Measurements from ENCODE around the gene P4HB.

P4HB gene

DNA sequence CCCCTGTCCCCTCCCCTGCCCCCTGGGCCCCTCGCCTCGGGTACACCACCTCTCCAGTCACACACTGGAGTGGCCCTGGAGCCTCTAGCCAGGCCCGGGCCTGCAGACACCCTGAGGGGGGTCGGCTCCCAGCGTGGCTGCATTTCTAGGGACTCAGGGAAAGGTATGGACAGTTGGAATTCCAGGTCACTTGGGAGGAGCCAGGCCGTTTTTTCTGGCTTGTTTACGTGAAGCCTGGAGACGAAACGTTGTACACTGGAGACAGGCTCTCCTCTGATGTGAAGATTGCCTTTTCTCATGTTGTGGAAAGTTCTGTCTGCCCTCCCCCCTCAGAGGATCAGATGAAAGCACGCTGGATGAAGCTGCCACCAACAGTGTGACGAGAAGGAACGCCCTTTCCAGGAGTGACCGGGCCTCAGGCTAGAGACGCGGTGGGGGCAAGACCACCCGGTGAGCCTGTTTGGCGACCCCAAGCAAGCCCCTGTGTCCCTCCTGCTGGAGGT is 21.5 kb downstream of the P4HB start:
- TF ChIP-seq, protein P1, sequence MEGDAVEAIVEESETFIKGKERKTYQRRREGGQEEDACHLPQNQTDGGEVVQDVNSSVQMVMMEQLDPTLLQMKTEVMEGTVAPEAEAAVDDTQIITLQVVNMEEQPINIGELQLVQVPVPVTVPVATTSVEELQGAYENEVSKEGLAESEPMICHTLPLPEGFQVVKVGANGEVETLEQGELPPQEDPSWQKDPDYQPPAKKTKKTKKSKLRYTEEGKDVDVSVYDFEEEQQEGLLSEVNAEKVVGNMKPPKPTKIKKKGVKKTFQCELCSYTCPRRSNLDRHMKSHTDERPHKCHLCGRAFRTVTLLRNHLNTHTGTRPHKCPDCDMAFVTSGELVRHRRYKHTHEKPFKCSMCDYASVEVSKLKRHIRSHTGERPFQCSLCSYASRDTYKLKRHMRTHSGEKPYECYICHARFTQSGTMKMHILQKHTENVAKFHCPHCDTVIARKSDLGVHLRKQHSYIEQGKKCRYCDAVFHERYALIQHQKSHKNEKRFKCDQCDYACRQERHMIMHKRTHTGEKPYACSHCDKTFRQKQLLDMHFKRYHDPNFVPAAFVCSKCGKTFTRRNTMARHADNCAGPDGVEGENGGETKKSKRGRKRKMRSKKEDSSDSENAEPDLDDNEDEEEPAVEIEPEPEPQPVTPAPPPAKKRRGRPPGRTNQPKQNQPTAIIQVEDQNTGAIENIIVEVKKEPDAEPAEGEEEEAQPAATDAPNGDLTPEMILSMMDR (IDR thresholded peaks at IDR 0.05; ENCODE audit: unreplicated experiment in 3 of 3): no peak
- Mint-ChIP-seq H3K4me1 (no peaks in the 10 kb centered on the region), H3K9me3 (no peaks in the 10 kb centered on the region), H3K4me3 (no peak overlapping the region), H3K27me3 (ENCODE audit: low read depth) (no peaks in the 10 kb centered on the region), H3K36me3 (ENCODE audit: low read depth) (peaks cover 6% of the 10 kb centered on the region), H3K27ac (no peak overlapping the region)

DNA sequence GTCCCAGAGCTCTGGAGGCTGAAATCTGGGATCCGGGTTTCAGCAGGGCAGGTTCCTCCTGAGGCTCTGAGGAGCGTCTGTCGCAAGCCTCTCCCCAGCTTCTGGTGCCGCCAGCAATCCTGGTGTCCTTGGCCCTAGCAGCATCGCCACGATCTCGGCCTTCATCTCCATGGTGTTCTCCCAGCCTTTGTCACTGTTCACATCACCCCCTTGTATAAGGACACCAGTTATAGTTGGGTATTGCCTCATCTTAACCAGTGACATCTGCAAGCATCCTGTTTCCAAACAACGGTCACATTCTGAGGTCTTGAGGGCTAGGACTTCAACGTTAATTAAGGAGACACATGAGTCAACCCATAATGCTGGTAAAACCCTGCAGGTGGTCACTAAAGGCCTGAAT is 22.7 kb downstream of the P4HB start:
- H3K27me3 Mint-ChIP-seq (ENCODE audit: low read depth): no peaks in the 10 kb centered on the region
- no peak overlapping the region for H3K27ac Mint-ChIP-seq
- no peaks in the 10 kb centered on the region for H3K9me3 Mint-ChIP-seq
- peak overlapping the region in 2 of 3 experiments; percentile 33 to 58 for H3K4me3 Mint-ChIP-seq
- no peaks in the 10 kb centered on the region for H3K36me3 Mint-ChIP-seq (ENCODE audit: low read depth)
- TF ChIP-seq, protein P1 (IDR thresholded peaks at IDR 0.05; ENCODE audit: unreplicated experiment in 3 of 3): no peak
- H3K4me1 Mint-ChIP-seq: no peaks in the 10 kb centered on the region

DNA sequence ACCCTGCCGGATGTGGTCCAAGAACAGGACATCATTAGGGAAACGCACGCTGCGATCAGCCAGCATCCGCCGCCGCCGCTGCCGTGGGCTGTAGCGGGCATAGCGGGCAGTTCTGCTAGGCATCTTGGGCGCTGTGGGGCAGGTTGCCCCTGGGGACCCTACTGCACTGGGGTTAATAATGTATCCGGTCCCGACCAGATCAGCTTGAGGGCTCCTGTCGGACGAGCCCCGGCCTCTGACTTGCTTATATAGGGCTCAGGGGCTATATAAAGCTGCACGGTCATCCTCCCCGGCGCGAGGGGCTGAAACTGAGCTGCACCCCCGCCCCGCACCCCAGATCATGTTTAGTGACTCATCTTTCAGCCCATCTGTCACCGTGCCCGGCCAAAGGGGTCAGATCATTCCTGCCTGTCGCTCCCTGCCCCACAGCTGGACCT is 25.5 kb downstream of the P4HB start, which contains the start of gene PPP1R27:
PPP1R27 (minus strand) TSS at position 220 of the 437 bp plus-strand sequence; CDS start at position 123, 97 bp downstream.
- Mint-ChIP-seq H3K27ac (peak within 1 kb of the TSS; percentile 75 to 92 (median 91)), H3K4me1 (peaks cover 9% of the 10 kb centered on the region), H3K27me3 (ENCODE audit: low read depth) (no peaks in the 10 kb centered on the region), H3K36me3 (ENCODE audit: low read depth) (no peaks in the 10 kb centered on the region), H3K4me3 (peak within 1 kb of the TSS; percentile 83 to 89 (median 89)), H3K9me3 (no peaks in the 10 kb centered on the region)
- TF ChIP-seq, protein P1 (IDR thresholded peaks at IDR 0.05; ENCODE audit: unreplicated experiment in 3 of 3): no peak

DNA sequence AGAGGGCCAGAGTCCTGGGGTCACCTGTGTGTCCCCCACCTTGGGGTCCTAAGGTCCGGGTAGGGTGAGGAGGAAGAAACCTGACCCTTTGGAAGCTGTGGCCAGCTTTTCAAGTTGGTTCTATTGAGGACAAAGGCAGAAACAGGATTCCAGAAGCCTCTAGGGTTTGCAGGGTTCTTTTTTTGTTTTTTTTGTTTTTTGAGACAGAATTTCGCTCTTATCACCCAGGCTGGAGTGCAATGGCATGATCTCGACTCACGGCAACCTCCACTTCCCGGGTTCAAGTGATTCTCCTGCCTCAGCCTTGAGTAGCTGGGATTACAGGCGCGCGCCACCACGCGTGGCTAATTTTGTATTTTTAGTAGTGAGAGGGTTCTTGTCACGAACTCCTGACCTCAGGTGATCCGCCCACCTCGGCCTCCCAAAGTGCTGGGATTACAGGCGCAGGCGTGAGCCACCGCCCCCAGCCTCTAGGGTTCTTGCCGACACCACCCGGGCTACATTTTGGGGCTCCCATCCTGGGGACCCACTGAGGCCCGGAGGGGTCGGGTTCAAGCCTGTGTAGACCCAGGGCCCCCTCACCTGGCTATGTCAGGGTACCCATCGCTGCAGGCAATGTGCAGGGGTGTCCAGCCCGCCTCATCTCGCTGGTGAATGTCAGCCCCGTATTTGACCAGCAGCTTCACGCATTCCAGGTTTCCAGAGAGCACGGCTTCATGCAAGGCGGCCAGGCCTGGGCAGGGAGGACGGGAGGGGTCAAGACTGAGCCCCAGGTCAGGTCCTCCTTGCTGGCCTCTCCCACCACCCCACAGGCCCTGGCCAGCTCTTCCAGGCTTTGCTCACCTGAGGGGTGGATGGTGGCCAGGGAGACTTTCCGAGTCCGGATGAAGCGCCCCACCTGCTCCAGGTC is 26.2 kb downstream of the P4HB start:
- Mint-ChIP-seq H3K27ac (peak overlapping the region; percentile 75 to 92 (median 91)), H3K36me3 (ENCODE audit: low read depth) (no peaks in the 10 kb centered on the region), H3K4me3 (peak overlapping the region; percentile 83 to 89 (median 89)), H3K4me1 (peaks cover 9% of the 10 kb centered on the region), H3K27me3 (ENCODE audit: low read depth) (no peaks in the 10 kb centered on the region), H3K9me3 (no peaks in the 10 kb centered on the region)
- TF ChIP-seq, protein P1 (IDR thresholded peaks at IDR 0.05; ENCODE audit: unreplicated experiment in 3 of 3): no peak

DNA sequence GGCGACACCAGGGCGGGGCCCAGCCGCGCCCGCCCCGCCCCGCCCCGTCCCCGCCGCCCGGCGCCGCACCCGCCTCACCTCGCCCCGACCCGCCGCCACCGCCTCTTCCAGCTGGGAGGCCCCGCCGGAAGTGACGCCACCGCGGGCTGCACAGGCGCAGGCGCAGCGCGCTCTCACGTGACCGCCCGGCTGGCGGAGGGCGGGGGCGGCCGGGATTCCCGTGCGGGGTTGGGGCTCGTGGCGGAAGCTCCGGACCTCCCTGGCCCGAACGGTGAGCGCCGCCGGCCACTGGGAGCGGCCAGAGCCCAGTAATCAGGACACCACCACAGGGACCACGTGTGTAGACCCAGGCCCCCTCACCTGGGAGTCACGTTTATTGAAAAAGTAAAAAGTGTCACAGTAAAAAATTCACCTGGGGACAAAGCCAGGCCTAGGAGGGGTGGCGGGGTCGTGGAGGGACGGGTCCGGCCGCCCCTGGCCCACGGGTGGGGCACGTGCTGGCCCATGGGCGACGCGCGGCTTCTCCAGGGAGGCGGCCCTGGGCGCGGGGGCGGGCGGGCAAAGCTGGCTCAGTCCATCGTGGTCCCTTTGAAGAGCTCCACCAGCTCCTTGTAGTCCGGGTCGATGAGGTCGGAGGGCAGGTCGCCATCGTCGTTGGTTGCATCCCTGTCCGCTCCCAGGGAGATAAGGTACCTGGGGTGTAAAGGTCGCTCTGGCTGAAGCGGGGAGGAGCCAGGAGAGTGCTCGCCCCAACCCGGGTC is 27.0 kb downstream of the P4HB start, which contains the start of gene MCRIP1:
MCRIP1 (minus strand) TSS at position 132 of the 761 bp plus-strand sequence. CDS start 8,785 bp downstream, outside the sequence.
- H3K27ac Mint-ChIP-seq: peak within 1 kb of the TSS; percentile 75 to 92 (median 91)
- H3K4me3 Mint-ChIP-seq: peak within 1 kb of the TSS; percentile 89 to 92 (median 90)

More for the DNA sequence above, 27.0 kb downstream of the P4HB start, which contains the start of gene MCRIP1:
- Mint-ChIP-seq H3K36me3 (ENCODE audit: low read depth) (no peaks in the 10 kb centered on the region), H3K9me3 (no peaks in the 10 kb centered on the region), H3K27me3 (ENCODE audit: low read depth) (no peaks in the 10 kb centered on the region), H3K4me1 (peaks cover 13% of the 10 kb centered on the region)
- TF ChIP-seq, protein P1 (IDR thresholded peaks at IDR 0.05; ENCODE audit: unreplicated experiment in 3 of 3): no peak
